SK-N-MC (cell line): ENCODE results near the gene C2CD2.

Source experiments
- EZH2 ChIP-seq: fragments of 200-600 bp; sonication (generic); IDR thresholded peaks from one replicate; pipeline ENCODE4 v1.6.1; 2017; ENCODE audit warnings: antibody characterized with exemption
- POLR2AphosphoS5 ChIP-seq: IDR thresholded peaks from 2 replicates; pipeline ENCODE4 v1.6.1; 2012; ENCODE audit warnings: mild to moderate bottlenecking, low read depth, low read length, borderline replicate concordance

GRCh38 chr21:41979751-41980369 is 26.0 kb upstream of the C2CD2 start:
- TF ChIP-seq EZH2 (no peak), POLR2AphosphoS5 (no peak)
